Ishikawa (cell line): ENCODE data around the gene LRBA.

Source experiments
- CEBPB ChIP-seq: IDR thresholded peaks from 2 replicates; pipeline ENCODE4 v1.6.1; 2012
- CREB1 ChIP-seq: IDR thresholded peaks from 2 replicates; pipeline ENCODE4 v1.6.1; 2012; ENCODE audit warnings: low read depth
- EGR1 ChIP-seq: IDR thresholded peaks from 2 replicates; pipeline ENCODE4 v1.6.1; 2012
- EP300 ChIP-seq: IDR thresholded peaks from 2 replicates; pipeline ENCODE4 v1.6.1; 2012; ENCODE audit warnings: borderline replicate concordance
- FOXM1 ChIP-seq: IDR thresholded peaks from 2 replicates; pipeline ENCODE4 v1.6.1; 2012; ENCODE audit warnings: low read depth, borderline replicate concordance
- MAX ChIP-seq: IDR thresholded peaks from 2 replicates; pipeline ENCODE4 v1.6.1; 2012
- NFIC ChIP-seq: IDR thresholded peaks from 2 replicates; pipeline ENCODE4 v1.6.1; 2012
- RAD21 ChIP-seq: IDR thresholded peaks from 2 replicates; pipeline ENCODE4 v1.6.1; 2012; ENCODE audit warnings: low read depth
- REST ChIP-seq: IDR thresholded peaks from 2 replicates; pipeline ENCODE4 v1.6.1; 2012; ENCODE audit warnings: low read depth, mild to moderate bottlenecking
- TAF1 ChIP-seq: IDR thresholded peaks from 2 replicates; pipeline ENCODE4 v1.6.1; 2012; ENCODE audit warnings: low read depth, mild to moderate bottlenecking
- TCF12 ChIP-seq: IDR thresholded peaks from 2 replicates; pipeline ENCODE4 v1.6.1; 2012; ENCODE audit warnings: low read depth
- TEAD4 ChIP-seq: IDR thresholded peaks from 2 replicates; pipeline ENCODE4 v1.6.1; 2012
- USF1 ChIP-seq: IDR thresholded peaks from 2 replicates; pipeline ENCODE4 v1.6.1; 2012
- YY1 ChIP-seq: IDR thresholded peaks from 2 replicates; pipeline ENCODE4 v1.6.1; 2012; ENCODE audit warnings: low read depth
- ZBTB7A ChIP-seq: IDR thresholded peaks from 2 replicates; pipeline ENCODE4 v1.6.1; 2012; ENCODE audit warnings: low read depth

LRBA gene

GRCh38 chr4:150641612-150642011, 373.5 kb downstream of the LRBA start:
- no peak for TF ChIP-seq EP300
- no peak for TF ChIP-seq NFIC
- TF ChIP-seq TAF1, result no peak
- no peak for TF ChIP-seq CREB1
- no peak for TF ChIP-seq YY1
- no peak for TF ChIP-seq MAX
- TF ChIP-seq EGR1, result no peak
- no peak for TF ChIP-seq CEBPB
- no peak for TF ChIP-seq TEAD4
- TF ChIP-seq FOXM1, result no peak
- no peak for TF ChIP-seq REST
- no peak for TF ChIP-seq RAD21
- TF ChIP-seq TCF12, result no peak

GRCh38 chr4:150632639-150633038, 382.4 kb downstream of the LRBA start:
- TF ChIP-seq USF1 (no peak), RAD21 (no peak), EGR1 (no peak), ZBTB7A (no peak), CEBPB (no peak), TEAD4 (no peak), FOXM1 (no peak), TCF12 (no peak), CREB1 (no peak), NFIC (no peak), MAX (no peak), REST (no peak), EP300 (no peak), TAF1 (no peak), YY1 (no peak)

GRCh38 chr4:150628073-150628472, 387.0 kb downstream of the LRBA start:
- TF ChIP-seq TAF1 (no peak), CEBPB (no peak), MAX (no peak), REST (no peak)

- TF ChIP-seq TEAD4 (no peak), EGR1 (no peak), FOXM1 (no peak), TCF12 (no peak), ZBTB7A (no peak), USF1 (no peak), NFIC (no peak), RAD21 (no peak), CREB1 (no peak), EP300 (no peak), REST (no peak), MAX (no peak), YY1 (no peak), TAF1 (no peak), CEBPB (no peak)
These were observed 390.1 kb downstream of the LRBA start for GRCh38 chr4:150625033-150625432.
